ENCODE results near the gene FAM170B.

The FAM170B gene

DNA sequence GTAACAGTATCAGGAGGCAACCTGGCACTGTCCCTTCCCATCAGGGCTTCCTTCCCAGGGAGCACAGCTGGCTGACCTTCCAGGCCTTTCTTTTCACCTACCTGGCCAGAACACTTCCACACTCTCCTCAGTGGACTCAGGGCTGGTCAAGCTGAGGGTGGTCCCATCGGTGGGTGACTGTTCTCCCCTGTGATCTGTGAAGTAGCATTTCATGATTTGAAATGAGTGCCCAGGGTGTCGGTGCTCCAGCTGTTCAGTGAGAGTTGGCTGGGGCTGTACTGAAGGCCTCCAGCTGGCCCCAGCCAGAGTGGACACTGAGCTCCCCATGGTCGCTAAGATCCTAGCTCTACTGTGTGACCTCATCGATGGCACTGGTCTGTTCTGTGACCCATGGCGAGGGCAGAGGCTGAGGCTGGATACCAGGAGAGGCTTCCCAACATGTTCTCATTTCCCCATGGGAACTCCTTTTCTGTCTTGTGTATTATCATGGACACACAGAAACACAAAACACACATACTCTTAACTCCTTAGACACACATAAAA, at the start of gene FAM170B:
Gene FAM170B (minus strand): TSS at position 316 of the 543 bp plus-strand sequence. CDS start 103 bp downstream, at position 213.
- no peak for DNase-seq

- no peak for DNase-seq
Measured at GRCh38 chr10:49182776-49183175, 49.0 kb upstream of the FAM170B start.

DNA sequence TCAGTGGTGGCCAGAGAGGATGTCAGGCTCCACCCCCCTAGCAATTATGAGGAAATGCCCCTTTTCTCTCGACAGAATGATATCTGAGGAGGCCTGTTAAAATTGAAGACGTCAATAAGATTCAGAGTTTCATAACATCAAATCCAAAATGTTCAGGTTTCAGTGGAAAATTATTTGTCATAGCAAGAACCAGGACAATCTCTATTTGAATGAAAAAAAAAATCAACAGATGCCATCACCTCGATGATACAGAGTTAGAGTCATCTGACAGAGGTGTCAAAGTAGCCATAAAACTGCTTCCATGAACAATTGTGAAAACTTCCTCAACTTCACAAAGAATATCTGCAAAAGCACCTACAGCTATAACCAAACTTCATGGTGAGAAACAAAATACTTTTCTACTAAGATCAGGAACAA, 46.6 kb upstream of the FAM170B start:
- DNase-seq: no peak

DNA sequence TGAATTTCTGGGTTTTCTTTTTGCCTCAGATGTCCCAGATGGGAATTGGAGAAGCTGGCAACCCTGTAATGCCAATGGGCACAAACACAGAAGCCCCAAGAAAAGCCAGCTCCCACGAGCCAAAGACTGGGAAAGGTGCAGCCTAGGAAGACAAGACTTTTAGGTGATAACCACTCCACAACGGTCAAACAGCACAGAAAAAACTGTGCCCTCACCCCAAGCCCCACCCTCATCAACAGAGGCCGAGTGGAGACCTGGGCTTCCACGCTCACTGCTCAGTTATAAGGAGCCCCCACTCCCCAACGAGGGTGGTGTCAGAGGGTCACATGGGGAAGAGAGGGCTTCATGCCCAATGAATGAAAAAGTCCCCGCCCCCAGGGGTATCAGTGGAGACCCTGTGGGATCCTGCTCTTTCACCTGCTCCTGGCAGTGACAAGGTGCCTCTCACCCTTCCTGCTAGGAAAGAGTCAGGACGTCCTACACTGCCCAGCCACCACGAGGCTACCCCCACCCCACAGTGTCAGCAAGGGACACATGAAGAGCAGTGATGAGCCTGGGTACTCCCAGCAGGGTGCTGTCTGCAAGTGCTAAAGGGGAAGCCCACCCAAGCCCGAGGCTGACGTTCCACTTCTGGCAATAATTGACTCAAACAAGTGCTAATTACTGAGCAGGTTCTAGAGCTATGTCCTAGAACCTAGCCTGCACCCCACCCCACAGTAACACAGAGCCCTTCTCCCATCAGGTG, 46.0 kb upstream of the FAM170B start:
- no peak for DNase-seq

- DNase-seq: no peak
Measured at GRCh38 chr10:49178489-49179471, 45.0 kb upstream of the FAM170B start.

GRCh38 chr10:49177391-49178355, 43.9 kb upstream of the FAM170B start:
- DNase-seq: peak; percentile 48 to 53

DNA sequence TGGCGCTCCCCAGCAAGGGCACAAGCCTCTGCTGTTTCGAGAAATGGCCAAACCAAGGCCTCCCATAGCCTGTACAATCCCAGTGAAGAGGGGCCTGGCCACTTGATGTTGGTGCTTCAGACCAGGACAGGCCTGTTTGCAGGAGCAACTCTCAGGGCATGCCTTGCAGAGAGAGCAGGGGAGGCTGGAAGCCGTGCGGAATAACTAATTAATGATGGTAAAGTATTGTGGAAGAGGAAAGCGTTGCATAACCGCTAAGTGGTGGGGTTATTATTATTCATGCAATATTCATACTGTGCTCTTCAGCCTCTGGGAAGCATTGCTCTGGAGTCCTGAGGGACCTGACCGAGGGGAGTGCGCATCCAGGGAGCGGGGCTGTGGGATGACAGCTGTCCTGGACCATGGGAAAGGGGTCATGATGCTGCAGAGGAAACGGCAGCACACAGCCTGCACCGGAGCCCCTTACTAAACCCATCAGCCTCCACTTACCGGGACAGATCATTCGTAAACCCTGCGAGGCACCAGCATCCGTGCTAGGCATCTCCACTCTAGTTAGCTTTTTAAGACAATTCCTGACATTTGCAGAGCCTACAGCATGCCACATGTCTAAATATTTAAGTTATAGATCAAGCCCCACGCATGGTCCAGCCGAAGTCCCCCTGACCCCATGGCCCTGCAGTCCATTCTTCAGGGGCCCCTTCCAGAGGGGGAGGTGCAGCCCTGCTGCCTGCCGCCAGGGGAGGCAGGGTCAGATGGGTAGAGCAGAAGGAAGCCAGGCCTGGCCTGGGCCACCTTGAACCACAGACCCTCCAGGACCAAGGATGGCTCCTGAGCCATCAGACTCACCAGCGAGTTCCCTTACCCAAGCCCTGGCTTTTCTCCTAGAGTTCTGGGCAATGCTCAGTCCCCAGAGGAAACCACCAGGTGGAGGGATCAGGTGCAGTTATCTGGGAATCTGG, 42.8 kb upstream of the FAM170B start:
- DNase-seq: no peak

GRCh38 chr10:49175587-49176309, 41.9 kb upstream of the FAM170B start:
- DNase-seq: no peak

GRCh38 chr10:49174926-49175500, 41.2 kb upstream of the FAM170B start:
- DNase-seq: no peak

DNA sequence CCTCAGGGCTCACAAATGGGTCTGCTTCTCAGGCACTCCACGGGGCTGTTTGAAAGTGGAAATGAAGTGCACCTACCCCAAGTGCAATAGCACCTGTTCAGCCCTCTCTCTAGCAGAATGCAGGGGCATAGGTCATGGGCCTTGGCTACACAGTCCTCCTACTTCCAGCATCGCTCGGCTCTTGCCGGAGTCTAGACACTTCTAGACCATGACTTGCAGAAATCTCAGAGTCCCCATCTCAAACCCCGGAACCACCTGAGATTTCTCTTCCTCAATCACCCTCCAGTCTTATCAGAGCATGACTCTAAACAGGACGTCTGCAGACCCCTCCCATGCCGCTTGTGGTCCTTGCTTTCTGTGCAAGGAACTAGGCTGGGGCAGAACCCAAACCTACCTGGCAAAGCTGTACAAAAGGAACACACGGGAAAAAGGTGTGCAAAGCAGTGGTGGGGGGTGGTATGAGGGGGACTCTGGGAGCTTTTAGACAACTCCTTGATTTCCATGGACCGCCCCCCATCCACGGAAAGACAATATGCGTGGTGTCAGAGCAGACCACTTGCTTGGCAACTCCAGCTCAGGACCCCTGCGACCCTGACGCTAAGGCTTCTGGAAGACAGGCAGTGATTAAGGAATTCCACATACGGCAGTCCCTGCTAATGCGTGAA, 40.6 kb upstream of the FAM170B start:
- no peak for DNase-seq

GRCh38 chr10:49173853-49174252, 40.0 kb upstream of the FAM170B start:
- no peak for DNase-seq

DNA sequence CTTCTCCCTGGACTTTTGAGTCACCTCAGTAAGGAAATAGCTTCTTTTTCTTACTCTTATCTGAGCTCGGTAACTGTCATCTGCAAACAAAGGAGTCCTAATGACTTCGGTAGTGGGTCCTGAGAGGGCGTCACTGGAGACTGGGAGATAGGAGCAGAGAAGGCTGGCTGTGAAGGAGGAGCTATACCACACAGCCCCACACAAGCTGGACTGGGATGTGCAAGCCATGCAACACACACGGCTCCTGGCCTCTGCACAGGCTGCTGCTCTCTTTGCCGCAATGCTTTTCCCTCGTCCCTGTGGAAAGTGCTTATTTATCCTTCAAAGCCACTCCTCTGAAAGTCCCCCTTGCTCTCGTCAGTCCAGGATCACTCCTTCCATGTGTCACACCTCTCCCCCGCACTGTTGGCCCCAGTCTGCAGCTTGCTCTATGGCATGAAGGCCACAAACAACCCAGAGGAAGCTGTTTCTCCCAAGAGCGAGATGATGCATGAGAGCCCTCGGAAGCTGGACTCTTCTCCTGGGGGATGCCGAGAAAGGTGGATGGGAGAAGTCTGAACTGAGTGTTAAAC, 39.5 kb upstream of the FAM170B start:
- DNase-seq: no peak

- DNase-seq: no peak
Measured at GRCh38 chr10:49172777-49173132, 38.9 kb upstream of the FAM170B start.

- no peak for DNase-seq
Measured at GRCh38 chr10:49172061-49172776, 38.4 kb upstream of the FAM170B start.

- DNase-seq: no peak
Measured at GRCh38 chr10:49171326-49172060, 37.7 kb upstream of the FAM170B start.

DNA sequence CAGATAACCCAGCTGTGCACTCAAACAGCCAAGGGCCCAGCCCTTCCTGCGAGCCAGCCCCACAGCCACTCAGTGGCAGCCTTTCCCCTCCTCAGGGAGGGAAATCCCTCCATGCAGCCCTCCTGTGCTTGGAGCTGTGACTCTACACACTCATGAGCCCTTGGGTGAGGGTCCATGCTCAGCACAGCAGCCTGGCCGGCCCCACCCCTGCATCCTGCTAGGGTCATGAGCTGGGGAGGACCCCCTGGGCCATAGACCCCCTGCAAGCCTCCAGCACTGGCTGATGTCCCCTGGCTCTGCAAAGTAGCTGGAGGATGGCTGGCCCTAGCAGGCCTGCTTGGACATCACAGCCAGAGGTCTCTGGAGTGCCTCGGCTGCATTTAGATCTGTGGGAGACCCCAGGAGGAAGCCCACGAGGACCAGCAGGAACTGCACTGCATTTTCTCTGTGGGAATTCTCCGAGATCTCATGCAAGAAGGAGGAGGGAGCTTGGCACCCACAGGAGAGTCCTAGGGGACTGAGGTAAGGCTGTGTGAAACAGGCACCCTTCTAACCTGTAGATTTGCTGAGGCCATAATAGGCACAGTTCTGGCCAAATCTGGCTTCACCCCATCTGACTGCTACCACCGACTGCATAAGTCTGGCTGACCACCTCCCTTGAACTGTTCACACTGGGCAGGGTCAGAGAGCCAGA, 37.0 kb upstream of the FAM170B start:
- no peak for DNase-seq

DNA sequence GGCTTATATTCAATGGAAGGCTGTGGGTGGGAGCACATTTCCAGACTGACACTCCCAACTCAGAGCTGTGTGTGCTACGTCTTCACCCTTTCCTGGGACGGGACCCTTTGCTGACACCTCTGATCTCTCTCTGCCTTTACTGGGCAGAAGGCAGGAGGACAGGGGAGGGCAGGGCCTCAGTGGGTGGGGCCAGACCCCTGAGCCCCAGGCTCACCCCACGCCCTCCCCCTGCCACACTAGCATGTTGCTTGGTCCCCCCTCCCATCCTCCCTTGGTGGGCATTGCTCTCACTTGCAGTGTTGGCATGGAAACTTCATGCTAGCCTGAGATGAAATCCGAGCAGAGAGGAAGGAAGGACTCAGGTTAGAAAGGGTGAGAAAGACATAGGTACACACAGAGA, 36.0 kb upstream of the FAM170B start:
- no peak for DNase-seq

Measured in activated CD4-positive, alpha-beta T cell treated with anti-CD3 and anti-CD28 coated beads for 4 hours (primary cell).